GM19438 (cell line): ENCODE data around the gene AEBP1.

ENCODE experiments used
- ATAC-seq: cut with Tn5 transposase; IDR thresholded peaks from one replicate; pipeline ENCODE4 v1.9.1; 2021; ENCODE audit warnings: low read depth; ENCODE audit not compliant: unreplicated experiment

The AEBP1 gene

DNA sequence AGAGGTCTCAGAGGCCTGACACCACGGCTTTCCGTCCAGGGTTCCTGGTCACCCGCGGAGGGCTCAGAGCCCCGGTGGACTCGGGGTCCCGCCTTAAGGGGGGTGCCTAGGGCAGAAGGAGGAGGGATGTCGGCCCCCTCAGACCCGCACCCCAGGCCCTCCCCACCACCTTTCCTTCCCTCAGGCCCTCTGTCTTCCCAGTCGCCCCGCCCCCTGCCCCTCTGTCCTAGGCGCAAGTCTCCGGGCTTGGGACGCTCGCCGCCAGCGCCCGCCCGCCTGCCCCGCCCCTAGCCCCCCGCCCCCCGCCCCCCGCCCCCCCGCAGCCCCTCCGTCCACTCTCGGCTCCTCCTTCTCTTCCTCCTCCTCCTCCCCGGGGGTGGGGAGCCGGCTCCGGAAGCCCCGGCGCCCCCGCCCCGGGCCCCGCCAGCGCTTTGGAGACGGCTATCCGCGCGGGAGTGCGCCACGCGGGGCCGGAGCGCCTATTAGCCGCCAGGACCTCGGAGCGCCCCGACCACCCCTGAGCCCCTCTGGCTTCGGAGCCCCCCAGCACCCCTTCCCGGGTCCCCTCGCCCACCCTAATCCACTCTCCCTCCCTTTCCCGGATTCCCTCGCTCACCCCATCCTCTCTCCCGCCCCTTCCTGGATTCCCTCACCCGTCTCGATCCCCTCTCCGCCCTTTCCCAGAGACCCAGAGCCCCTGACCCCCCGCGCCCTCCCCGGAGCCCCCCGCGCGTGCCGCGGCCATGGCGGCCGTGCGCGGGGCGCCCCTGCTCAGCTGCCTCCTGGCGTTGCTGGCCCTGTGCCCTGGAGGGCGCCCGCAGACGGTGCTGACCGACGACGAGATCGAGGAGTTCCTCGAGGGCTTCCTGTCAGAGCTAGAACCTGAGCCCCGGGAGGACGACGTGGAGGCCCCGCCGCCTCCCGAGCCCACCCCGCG is at the start of gene AEBP1:
Gene AEBP1 (plus strand): TSS at position 423 of the 937 bp plus-strand sequence. CDS start 321 bp downstream, at position 744.
- ATAC-seq = no peak

DNA sequence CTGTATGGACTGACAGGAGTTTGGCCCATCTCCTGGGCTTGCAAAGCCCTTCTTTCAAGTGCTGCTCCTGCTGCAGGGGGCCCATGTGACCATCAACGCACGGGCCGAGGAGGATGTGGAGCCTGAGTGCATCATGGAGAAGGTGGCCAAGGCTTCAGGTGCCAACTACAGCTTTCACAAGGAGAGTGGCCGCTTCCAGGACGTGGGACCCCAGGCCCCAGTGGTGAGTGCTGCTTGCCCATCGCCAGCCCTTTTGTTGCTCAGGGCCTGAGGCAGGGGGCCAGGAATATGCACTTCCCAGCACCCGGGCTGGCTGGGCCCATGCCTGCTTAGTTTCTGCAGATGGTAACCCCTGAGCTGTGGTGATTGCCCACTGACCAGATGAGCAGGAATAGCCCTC is 47.5 kb upstream of the AEBP1 start:
- ATAC-seq = no peak

DNA sequence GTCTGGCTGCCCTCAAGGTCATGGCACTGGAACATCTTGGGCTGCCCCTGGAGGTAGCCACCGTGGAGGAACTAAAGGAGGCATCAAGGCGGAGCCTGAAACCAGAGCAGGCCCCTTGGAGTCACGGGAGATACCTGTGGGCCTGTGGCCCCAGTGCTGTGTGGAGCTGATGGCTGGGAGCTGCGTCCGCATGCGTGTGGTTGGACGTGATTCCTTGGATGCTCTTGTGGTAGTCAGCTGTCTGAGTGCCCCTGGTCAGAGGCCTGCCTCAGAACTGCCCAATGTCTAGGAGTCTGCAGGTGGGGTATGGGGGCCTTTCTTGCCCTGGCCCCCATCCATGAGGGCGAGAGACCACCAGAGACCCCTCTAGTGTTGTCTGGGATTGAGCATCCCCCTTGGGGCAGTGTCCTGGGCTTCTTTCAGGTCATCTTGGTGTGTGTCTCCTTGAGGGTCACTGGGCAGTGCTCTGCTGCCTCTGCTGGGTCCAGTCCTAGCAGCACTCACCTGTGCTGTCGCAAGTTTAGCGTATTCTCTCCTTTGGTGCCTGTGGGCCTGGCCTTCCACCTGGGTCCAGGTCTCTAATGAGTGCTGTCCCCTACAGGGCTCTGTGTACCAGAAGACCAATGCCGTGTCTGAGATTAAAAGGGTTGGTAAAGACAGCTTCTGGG is 46.8 kb upstream of the AEBP1 start:
- ATAC-seq = no peak

DNA sequence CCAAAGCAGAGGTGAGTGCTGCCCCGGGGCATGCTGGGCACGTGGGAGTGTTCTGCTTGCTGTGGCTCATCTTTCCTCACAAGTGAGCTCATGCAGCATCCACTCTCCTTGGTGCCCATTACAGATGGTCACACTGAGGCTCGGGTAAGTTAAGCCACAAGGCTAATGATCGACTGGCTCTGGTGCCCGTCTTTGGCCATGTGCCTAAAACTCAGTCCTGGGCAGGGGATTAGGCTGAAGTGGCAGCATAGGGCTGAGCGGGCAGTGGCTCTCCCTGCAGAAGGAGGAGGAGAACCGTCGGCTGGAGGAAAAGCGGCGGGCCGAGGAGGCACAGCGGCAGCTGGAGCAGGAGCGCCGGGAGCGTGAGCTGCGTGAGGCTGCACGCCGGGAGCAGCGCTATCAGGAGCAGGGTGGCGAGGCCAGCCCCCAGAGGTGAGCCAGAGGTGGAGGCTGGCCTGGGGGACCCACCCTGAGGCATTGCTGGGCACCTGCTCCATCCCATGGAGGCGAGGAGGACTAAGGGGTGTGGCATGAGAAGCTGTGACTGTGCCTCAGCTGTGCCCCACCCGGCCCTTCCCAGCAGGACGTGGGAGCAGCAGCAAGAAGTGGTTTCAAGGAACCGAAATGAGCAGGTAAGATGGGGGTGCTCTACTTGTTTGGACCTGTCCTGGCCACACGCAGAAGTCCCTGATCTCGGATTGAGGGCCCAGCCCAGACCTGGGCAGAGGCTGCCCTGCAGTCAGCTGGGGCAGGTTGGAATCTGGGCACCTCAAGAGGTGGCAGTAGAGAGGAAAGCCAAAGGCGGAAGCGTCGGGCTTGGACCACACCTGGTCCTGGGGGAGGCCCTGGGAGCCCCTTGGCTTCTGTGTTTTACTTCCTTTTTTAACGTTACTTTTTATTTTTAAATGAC is 46.0 kb upstream of the AEBP1 start:
- no peak for ATAC-seq

DNA sequence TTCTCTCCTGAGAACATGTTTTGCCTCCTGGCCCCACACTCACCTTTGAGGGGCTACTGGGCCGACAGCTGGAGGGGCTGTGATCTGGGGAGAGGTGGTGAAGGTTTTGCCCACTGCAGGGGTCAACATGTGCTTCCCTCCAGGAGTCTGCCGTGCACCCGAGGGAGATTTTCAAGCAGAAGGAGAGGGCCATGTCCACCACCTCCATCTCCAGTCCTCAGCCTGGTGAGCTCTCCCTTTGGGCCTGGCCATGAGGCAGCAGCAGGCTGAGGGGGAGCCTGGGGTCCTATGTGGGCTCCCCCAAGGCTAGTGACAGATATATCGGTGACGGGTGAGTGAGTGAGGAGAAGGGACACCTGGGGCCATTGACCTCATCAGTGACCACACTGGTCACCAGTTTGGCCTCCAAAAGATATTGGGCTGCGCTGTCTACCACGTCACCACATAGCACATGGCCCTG is 45.4 kb upstream of the AEBP1 start:
- no peak for ATAC-seq

DNA sequence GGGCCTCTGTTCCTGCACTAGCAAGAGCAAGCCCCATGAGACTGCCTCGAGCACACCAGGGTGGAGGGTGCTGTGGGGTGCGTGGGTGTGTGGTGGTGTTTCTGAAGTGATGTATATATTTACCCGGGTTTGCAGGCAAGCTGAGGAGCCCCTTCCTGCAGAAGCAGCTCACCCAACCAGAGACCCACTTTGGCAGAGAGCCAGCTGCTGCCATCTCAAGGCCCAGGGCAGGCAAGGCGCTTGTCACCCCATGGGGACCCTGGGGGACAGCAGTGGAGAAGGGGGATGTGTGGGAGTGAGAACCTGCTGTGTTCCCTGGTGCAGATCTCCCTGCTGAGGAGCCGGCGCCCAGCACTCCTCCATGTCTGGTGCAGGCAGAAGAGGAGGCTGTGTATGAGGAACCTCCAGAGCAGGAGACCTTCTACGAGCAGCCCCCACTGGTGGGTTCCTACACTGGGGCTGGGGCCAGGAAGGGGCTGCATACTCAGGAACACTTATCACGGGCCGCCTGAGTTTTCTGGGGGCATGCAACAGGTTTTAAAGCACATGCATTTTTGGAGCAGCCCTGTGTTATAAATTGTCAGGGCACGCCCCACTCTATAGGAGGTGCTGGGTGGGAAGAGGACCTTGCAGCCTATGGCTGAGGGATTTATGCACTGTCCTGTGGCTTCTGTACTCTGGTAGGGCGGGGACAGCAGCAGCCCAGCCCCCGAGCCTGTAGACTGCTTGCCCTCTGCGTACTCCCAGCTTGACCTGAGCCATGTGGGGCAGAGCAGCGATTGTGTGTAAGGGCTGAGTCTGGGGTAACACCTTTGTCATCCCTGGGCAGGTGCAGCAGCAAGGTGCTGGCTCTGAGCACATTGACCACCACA is 44.7 kb upstream of the AEBP1 start:
- no peak for ATAC-seq

DNA sequence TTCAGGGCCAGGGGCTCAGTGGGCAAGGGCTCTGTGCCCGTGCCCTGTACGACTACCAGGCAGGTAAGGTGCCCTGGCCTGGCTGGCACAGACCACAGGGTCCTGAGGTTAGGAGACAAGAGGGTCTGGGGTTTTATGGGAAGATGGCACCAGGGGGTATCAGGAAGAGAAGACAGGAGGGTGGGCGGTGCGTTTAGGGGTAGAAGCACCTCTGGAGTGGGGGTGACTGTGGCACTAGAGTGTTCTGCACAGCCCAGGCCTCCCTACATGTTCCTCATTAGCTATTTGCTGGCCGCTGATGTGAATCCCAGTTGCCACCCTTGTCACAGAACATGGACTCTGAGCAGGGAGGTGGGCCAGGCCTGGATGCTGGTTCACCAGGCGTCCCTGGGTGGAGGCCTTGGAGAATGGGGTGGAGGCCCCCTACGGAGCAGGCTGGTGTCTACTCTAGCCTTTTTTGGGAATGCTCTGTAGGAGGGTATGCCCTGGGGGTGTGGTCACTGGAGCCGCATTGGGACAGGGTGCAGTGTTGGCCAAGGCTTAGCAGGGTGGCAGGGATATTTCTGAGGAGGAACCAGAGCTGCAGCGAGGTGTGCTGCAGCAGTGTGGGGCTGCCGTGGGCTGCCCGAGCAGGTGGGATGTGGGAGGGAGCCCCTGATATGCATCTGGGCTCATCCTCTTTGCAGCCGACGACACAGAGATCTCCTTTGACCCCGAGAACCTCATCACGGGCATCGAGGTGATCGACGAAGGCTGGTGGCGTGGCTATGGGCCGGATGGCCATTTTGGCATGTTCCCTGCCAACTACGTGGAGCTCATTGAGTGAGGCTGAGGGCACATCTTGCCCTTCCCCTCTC is 43.8 kb upstream of the AEBP1 start:
- no peak for ATAC-seq

DNA sequence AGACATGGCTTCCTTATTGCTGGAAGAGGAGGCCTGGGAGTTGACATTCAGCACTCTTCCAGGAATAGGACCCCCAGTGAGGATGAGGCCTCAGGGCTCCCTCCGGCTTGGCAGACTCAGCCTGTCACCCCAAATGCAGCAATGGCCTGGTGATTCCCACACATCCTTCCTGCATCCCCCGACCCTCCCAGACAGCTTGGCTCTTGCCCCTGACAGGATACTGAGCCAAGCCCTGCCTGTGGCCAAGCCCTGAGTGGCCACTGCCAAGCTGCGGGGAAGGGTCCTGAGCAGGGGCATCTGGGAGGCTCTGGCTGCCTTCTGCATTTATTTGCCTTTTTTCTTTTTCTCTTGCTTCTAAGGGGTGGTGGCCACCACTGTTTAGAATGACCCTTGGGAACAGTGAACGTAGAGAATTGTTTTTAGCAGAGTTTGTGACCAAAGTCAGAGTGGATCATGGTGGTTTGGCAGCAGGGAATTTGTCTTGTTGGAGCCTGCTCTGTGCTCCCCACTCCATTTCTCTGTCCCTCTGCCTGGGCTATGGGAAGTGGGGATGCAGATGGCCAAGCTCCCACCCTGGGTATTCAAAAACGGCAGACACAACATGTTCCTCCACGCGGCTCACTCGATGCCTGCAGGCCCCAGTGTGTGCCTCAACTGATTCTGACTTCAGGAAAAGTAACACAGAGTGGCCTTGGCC is 43.0 kb upstream of the AEBP1 start:
- no peak for ATAC-seq

DNA sequence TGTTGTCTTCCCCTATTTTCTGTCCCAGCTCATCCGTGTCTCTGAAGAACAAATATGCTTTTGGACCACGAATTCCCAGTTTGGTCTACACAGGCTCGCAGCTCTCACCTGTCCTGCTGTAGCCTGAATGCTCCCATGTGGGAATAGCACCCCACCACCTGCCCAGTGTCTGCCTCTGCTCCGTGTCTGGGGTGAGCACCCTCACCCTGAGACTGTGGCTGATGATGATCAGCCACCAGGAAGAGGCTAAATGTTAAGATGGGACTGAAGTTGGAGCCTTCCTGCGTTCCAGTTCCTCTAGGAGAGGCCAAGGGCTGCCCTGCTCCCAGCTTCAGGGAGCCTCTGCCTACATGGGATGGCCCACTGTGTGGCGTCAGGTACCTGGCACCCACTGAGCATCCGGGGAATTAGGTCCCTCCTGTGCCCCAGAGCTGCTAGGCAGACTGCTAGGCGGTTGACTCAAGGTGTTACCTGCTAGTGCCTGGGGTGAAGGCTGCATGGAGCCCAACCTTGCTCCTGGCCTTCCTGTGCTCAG is 42.4 kb upstream of the AEBP1 start:
- no peak for ATAC-seq

DNA sequence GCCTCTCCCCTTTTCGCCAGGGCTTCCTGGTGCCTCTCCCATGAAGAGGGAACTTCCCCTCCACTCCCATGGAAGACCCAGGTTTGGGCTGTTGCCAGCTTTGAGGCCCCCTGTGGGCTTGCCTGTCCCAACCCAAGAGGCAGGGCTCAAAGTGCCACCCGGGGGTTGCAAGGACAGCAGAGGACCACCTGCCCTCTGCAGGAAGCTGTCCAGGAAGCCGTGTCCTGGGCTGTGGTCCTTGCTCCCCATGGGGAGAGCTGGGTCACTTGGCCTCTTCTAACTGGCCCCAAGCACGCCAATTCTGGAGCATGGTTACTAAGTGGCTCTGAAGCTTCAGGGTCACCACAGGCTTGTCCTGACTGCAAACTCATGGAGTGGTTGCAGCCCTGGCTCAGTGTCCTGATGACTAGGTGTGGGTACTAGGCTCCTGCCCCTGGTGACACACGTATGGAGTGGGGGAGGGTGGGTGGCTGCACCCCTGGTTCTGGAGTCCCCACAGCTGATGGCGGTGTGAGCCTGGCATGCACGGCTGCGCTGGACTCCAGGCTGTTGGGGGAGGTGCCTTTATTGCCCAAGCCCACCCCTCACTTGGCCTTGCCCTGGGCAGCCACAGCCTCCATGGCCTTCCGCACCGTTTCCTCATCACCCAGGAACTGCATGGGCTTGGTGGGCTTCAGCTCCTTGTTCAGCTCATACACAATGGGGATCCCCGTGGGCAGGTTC is 41.8 kb upstream of the AEBP1 start:
- ATAC-seq = no peak

DNA sequence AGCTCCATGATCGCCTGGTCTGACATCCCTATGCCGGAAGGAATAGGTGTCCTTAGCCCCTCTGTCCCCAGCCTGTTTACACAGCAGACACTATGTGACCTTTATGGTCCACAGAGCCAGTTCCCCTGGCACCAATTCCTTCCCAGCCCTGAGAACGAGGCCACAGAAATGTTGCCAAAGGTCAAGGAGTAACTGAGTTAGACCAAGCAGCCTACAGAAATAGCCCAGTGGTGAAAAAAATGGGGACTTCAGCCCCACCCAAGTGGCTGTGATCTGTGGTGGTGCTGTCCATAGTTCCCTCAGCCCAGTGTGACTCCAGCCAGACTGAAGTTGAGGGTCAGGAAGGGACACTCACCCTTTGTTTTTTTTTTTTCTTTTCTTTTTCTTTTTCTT is 41.2 kb upstream of the AEBP1 start:
- no peak for ATAC-seq

DNA sequence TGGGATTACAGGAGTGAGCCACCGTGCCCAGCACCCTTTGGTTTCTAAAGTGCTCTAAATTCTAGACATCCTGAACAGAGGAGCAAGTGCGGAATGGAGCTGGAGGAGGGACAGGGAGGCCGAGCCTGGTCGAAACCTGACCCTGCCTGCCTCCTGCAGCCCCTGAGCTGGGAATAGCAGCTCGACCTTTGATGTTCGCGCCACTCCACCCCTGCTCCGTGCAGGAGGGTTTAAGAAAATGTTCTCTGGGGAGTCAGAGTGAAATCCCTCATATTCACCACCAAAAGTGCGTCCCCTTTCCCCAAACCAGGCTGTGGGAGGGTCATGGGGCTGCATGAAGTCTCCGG is 40.6 kb upstream of the AEBP1 start:
- ATAC-seq = no peak

DNA sequence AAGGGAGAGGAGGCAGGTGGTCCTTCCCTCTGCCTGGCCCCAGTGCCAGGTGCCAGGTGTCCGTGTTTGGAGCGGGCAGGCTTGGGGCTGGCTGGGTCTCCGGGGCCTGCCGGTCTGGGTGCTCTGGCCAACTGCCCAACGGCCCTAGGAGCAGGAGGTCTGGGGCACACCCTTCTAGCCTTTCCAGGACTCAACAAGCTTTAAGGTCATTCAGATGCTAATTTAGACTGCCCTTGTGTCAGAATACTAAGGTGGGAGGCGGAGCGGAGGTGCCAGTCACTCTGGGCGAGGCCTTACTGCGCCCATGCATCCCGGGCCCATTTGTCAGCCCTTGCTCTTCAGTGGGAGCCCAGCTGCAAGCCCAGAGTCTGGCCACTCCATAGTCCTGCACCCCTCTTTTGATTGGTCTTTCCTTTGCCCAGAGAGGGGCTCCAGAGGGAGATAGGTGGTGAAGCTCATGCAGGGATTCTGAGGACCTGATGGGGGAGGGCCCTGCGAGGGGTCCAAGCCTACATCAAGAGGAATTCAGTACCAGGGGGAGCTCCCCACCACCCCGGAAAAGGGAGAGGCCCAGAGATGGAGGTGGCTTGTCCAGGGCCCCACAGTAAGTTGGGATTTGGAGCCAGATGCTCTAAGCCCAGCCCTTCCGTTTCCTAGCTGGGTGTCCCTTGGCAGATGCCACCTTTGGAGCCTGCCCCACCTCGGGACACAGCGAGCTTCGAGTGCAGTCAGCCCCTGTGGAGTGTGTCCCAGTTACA is 40.1 kb upstream of the AEBP1 start:
- ATAC-seq = no peak

DNA sequence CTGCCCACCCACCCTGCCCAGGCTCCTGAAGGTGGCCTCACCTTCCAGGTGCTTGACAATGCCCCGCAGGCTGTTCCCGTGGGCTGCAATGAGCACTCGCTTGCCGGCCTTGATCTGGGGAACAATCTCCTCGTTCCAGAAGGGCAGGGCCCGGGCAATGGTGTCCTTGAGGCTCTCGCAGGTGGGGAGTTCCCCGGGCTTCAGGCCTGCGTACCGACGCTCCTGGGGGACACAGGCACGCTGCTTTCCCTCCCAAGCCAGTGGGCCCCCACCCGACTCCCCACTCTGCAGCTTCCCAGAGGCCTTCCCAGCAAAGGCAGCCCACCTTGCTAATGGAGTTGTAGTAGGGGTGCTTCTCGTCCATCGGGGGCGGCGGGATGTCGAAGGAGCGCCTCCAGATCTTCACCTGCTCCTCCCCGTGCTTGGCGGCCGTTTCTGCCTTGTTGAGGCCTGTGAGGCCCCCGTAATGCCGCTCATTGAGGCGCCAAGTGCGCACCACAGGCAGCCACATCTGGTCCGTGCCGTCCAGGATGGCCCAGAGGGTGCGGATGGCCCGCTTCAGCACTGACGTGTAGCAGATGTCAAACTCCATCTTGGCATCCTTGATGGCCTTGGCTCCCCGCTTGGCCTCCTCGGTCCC is 39.2 kb upstream of the AEBP1 start:
- ATAC-seq = no peak

DNA sequence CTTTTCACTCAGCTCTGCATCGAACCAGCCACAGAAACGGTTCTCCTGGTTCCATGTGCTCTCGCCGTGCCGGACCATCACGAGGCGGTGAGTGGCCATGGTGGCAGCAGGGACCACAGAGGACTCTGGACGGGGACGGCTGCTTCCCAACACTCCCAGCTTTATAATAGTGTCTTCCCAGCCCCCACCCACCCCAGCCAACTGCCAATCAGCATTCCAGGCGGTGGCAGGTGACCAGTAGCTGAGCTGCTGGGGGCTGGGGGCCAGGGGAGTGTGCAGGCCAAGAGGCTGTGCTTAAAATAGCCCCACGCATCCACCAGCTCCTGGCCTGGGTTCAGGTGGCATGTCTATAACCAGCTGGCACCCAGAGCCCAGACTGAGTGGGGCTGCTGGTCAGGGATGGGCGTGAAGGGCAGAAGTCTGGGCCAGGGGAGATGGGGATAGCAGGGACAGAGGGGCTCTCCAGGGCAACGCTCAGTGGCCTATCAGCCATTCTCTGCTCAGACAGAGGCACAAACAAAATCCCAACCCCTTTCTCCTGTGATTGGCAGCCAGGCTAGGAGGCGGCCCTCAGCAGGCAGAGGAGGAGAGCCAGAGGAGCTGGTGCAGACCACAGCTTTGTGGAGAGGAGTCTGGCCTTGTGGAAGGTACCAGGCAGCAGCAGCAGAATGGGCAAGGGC is 38.6 kb upstream of the AEBP1 start, which contains the start of gene PGAM2:
Gene PGAM2 (minus strand): TSS at position 137 of the 680 bp plus-strand sequence. CDS start 38 bp downstream, at position 99.
- no peak for ATAC-seq

DNA sequence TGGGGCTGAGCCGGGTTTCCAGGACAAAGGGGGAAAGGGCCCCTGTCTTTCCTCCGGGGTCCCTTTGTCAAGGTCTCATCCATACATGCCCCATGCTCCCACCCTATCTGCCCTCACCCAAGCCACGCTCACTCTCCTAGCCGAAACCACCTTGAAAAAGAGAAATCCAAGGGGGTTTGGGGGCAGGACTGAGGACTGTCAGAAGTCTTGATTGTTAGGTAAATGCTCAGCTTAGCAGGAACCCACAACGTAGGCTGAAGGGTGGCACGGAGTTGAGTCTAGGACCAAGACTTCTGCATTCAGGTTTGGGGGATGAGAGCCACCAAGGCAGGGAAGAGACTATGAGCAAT is 38.1 kb upstream of the AEBP1 start:
- no peak for ATAC-seq
